Stomach (tissue), 4 donors: ENCODE measurements around the gene FUS.
"Not testable (repeated sequence)": the region's sequence is repeated elsewhere in the genome, so short reads cannot be mapped to it uniquely, and the experiment has no call there.

Source experiments
- POLR2A ChIP-seq, 4 donors: fragments of 450-650 bp; IDR thresholded peaks; one replicate each; pipeline ENCODE4 v1.6.1; 2016; ENCODE audit warnings: antibody characterized with exemption in 4 of 4, control low read depth in 2 of 4, mild to moderate bottlenecking in 1 of 4, moderate library complexity in 1 of 4
- TF ChIP-seq, protein P1 (sequence below), 7 experiments: fragments of 450-650 bp in 4 of 7; fragments of 200-600 bp in 3 of 7; sonication (generic) in 3 of 7; IDR thresholded peaks; one replicate each; pipeline ENCODE4 v1.5.1; 2016 to 2019; ENCODE audit warnings: antibody characterized with exemption in 7 of 7, control low read depth in 2 of 7, mild to moderate bottlenecking in 1 of 7

GRCh38 chr16:31144418-31144817 lies 35.5 kb upstream of the FUS start:
- TF ChIP-seq, protein P1, sequence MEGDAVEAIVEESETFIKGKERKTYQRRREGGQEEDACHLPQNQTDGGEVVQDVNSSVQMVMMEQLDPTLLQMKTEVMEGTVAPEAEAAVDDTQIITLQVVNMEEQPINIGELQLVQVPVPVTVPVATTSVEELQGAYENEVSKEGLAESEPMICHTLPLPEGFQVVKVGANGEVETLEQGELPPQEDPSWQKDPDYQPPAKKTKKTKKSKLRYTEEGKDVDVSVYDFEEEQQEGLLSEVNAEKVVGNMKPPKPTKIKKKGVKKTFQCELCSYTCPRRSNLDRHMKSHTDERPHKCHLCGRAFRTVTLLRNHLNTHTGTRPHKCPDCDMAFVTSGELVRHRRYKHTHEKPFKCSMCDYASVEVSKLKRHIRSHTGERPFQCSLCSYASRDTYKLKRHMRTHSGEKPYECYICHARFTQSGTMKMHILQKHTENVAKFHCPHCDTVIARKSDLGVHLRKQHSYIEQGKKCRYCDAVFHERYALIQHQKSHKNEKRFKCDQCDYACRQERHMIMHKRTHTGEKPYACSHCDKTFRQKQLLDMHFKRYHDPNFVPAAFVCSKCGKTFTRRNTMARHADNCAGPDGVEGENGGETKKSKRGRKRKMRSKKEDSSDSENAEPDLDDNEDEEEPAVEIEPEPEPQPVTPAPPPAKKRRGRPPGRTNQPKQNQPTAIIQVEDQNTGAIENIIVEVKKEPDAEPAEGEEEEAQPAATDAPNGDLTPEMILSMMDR (IDR thresholded peaks at IDR 0.05), result not testable (repeated sequence)
- TF ChIP-seq POLR2A (IDR thresholded peaks at IDR 0.05), result not testable (repeated sequence)
